DOHH2 (cell line): ENCODE results near the gene YDJC.

Experiments
- H3F3A ChIP-seq: fragments of 200-600 bp; sonication (generic), shearing (Covaris generic); 2 replicates; pipeline ENCODE4 v1.6.0; 2016; ENCODE audit warnings: antibody characterized with exemption, mild to moderate bottlenecking; ENCODE audit not compliant: control insufficient read depth, insufficient read depth
- H3K27ac ChIP-seq: fragments of 200-600 bp; sonication (generic); 2 replicates; pipeline ENCODE4 v1.5.1; 2014; ENCODE audit warnings: low read depth, mild to moderate bottlenecking, low read length, moderate library complexity
- H3K27me3 ChIP-seq: fragments of 200-600 bp; sonication (generic); 2 replicates; pipeline ENCODE4 v1.6.1; 2014; ENCODE audit warnings: mild to moderate bottlenecking, low read length, mixed read lengths; ENCODE audit not compliant: control insufficient read depth
- H3K36me3 ChIP-seq: fragments of 200-600 bp; sonication (generic); 2 replicates; pipeline ENCODE4 v1.6.1; 2014; ENCODE audit warnings: mild to moderate bottlenecking, low read length, moderate library complexity, mixed read lengths; ENCODE audit not compliant: control insufficient read depth
- H3K4me1 ChIP-seq: fragments of 200-600 bp; sonication (generic); 2 replicates; pipeline ENCODE4 v1.6.1; 2014; ENCODE audit warnings: mild to moderate bottlenecking, low read length, mixed read lengths; ENCODE audit not compliant: control insufficient read depth
- H3K4me2 ChIP-seq: fragments of 200-600 bp; sonication (generic); 2 replicates; pipeline ENCODE4 v1.6.0; 2014; ENCODE audit warnings: mild to moderate bottlenecking, low read length, moderate library complexity
- H3K4me3 ChIP-seq: fragments of 200-600 bp; sonication (generic); 2 replicates; pipeline ENCODE4 v1.5.1; 2014; ENCODE audit warnings: mild to moderate bottlenecking, low read length, mixed read lengths
- H3K79me2 ChIP-seq: fragments of 200-600 bp; sonication (generic); 2 replicates; pipeline ENCODE4 v1.6.1; 2014; ENCODE audit warnings: mild to moderate bottlenecking, low read length, mixed read lengths; ENCODE audit not compliant: control insufficient read depth
- H3K9me2 ChIP-seq: fragments of 200-600 bp; sonication (generic); replicated peaks from 2 replicates; pipeline ENCODE4 v1.6.1; 2014; ENCODE audit warnings: mild to moderate bottlenecking, low read length, mixed read lengths; ENCODE audit not compliant: control insufficient read depth
- H3K9me3 ChIP-seq: fragments of 200-600 bp; sonication (generic); 2 replicates; pipeline ENCODE4 v1.6.1; 2014; ENCODE audit warnings: antibody characterized with exemption, low read length, mixed read lengths; ENCODE audit not compliant: control insufficient read depth, insufficient read depth
- H4K20me1 ChIP-seq: fragments of 200-600 bp; sonication (generic); 2 replicates; pipeline ENCODE4 v1.6.0; 2014; ENCODE audit warnings: low read depth, mild to moderate bottlenecking, antibody characterized with exemption, low read length, moderate library complexity; ENCODE audit not compliant: control insufficient read depth, insufficient read depth
- CTCF ChIP-seq: fragments of 200-600 bp; sonication (generic); IDR thresholded peaks from one replicate; pipeline ENCODE4 v1.5.1; 2014; ENCODE audit warnings: antibody characterized with exemption, mild to moderate bottlenecking, low read depth, low read length; ENCODE audit not compliant: poor library complexity, severe bottlenecking
- EZH2phosphoT487 ChIP-seq: fragments of 200-600 bp; sonication (generic); IDR thresholded peaks from 2 replicates; pipeline ENCODE4 v1.6.1; 2017; ENCODE audit warnings: borderline replicate concordance, mild to moderate bottlenecking, antibody characterized with exemption, low read length, moderate library complexity, mixed read lengths

YDJC gene

DNA sequence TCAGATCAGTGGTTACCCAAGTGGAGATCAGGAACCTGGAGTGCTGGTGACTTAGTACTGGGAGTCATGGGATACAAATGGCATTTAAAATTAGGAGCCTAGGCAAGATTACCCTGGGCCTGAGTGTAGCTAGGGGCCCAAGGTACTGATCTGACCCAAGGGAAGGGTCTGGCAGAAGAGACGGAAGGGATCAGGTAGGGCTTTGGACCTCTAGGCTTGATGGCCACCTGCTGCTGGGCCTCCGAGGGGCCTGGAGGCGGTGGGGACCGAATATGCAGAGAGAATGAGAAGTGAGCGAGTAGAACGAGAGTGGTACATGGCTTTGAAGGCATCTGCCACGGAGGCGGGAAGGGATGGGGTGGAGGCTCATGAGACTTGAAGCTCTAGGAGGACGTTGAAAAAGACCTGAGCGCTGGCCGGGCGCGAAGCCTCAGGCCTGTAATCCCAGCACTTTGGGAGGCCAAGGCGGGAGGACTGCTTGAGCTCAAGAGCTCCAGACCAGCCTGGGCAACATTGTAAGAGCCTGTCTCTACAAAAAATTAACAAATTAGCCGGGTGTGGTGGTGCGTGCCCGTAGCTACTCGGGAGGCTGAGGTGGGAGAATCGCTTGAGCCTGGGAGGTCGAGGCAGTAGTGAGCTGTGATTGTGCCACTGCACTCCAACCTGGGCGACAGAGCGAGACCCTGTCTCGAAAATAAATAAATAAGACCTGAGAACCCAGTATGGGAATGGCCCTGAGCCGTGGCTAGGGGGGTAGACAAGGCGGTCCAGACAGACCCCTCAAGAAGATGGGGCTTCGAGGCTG, 35.4 kb upstream of the YDJC start:
- H3K4me1 ChIP-seq, result peaks cover 39% of the 10 kb centered on the region
- H3K4me3 ChIP-seq, result peak overlapping the region; percentile 90
- H3K36me3 ChIP-seq, result peaks cover 9% of the 10 kb centered on the region
- H3K27me3 ChIP-seq, result no peaks in the 10 kb centered on the region
- peaks cover 38% of the 10 kb centered on the region for H3K79me2 ChIP-seq
- H4K20me1 ChIP-seq, result no peaks in the 10 kb centered on the region
- TF ChIP-seq EZH2phosphoT487, result no peak
- no peak for TF ChIP-seq CTCF
- H3K27ac ChIP-seq, result peak overlapping the region; percentile 71
- peaks cover 2% of the 10 kb centered on the region; the same call in 1 of the 2 replicates for H3F3A ChIP-seq
- no peaks in the 10 kb centered on the region for H3K9me3 ChIP-seq
- peak overlapping the region; percentile 78 for H3K4me2 ChIP-seq
- no peaks in the 10 kb centered on the region for H3K9me2 ChIP-seq

DNA sequence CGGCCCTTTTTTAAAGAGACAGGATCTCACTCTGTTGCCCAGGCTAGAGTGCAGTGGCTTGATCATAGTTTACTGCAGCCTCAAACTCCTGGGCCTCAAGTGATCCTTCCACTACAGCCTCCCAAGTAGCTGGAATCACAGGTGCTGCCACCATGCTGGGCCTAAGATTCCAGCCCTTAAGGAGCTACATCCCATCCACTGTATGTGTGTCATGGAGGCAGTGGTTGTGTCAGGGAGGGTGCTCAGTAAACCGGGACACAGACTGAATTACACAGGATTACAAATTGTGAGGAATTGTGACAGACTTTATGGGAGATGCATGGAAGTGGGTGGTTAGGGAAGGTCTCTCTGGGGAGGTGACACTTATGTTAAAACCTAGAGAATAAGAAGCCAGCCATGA, 33.9 kb upstream of the YDJC start:
- no peaks in the 10 kb centered on the region for H3K9me2 ChIP-seq
- TF ChIP-seq EZH2phosphoT487, result no peak
- TF ChIP-seq CTCF, result no peak
- no peaks in the 10 kb centered on the region for H3K27me3 ChIP-seq
- no peak overlapping the region for H3K4me2 ChIP-seq
- peaks cover 28% of the 10 kb centered on the region for H3K4me1 ChIP-seq
- peaks cover 26% of the 10 kb centered on the region for H3K79me2 ChIP-seq
- no peaks in the 10 kb centered on the region for H3K9me3 ChIP-seq
- 0 out of 2 replicates have a peak, but pooled peaks cover 3% of the 10 kb centered on the region for H3K36me3 ChIP-seq
- no peaks in the 10 kb centered on the region for H4K20me1 ChIP-seq
- H3F3A ChIP-seq, result no peaks in the 10 kb centered on the region
- no peak overlapping the region for H3K4me3 ChIP-seq
- H3K27ac ChIP-seq, result no peak overlapping the region

DNA sequence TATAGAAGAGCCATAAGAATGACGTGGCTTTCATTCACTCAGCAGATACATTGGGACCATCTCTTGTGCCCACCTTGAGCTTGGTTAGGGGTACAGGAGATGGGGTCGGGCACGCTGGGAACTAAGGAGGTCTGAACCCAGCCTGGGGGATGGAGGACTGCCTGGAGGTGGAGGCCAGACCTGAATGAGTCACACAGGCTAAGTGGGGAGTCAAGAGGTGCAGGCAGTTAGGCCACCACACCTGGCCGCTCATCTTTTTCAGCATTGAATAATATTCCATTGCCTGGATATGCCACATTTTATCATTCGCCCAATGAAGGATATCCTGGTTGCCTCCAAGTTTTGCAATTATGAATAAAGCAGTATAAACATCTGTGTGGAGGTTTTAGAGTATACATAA, 32.2 kb upstream of the YDJC start:
- Histone ChIP-seq H3K4me2 (no peak overlapping the region), H3K27me3 (no peaks in the 10 kb centered on the region), H3K9me2 (no peaks in the 10 kb centered on the region), H3K27ac (no peak overlapping the region), H3K4me1 (peaks cover 30% of the 10 kb centered on the region), H3F3A (0 out of 2 replicates have a peak, but pooled peaks cover 2% of the 10 kb centered on the region), H3K36me3 (0 out of 2 replicates have a peak, but pooled peaks cover 3% of the 10 kb centered on the region), H3K79me2 (peaks cover 12% of the 10 kb centered on the region), H3K4me3 (no peak overlapping the region), H4K20me1 (no peaks in the 10 kb centered on the region), H3K9me3 (no peaks in the 10 kb centered on the region)
- TF ChIP-seq EZH2phosphoT487 (no peak), CTCF (no peak)
